Suprapubic skin (tissue), 4 donors: ENCODE data around the gene BCAT1. TPM values are rescaled to one million over a fixed set of nuclear protein-coding genes. Genes with fewer than 3 reads are reported as not detected.
"Not testable (repeated sequence)": the region's sequence is repeated elsewhere in the genome, so short reads cannot be mapped to it uniquely, and the experiment has no call there.

Source experiments
- DNase-seq, 2 donors: peaks; one replicate each; pipeline ENCODE4 v3.0.0-alpha.2; 2019; ENCODE audit warnings: low spot score in 2 of 2
- H3K27ac ChIP-seq: fragments of 200-600 bp; sonication (generic); one replicate; pipeline ENCODE4 v1.5.1; 2019
- H3K27me3 ChIP-seq: fragments of 200-600 bp; sonication (generic); one replicate; pipeline ENCODE4 v1.5.1; 2019
- H3K36me3 ChIP-seq: fragments of 200-600 bp; sonication (generic); one replicate; pipeline ENCODE4 v1.5.1; 2019
- H3K4me1 ChIP-seq: fragments of 200-600 bp; sonication (generic); one replicate; pipeline ENCODE4 v1.5.1; 2019
- H3K4me3 ChIP-seq: fragments of 200-600 bp; sonication (generic); one replicate; pipeline ENCODE4 v1.5.1; 2019; ENCODE audit warnings: mild to moderate bottlenecking
- H3K9me3 ChIP-seq: fragments of 200-600 bp; sonication (generic); one replicate; pipeline ENCODE4 v1.5.1; 2019
- EP300 ChIP-seq: sonication (generic); formaldehyde crosslinking; IDR thresholded peaks from one replicate; pipeline ENCODE4 v1.6.1; 2017; ENCODE audit warnings: antibody characterized with exemption
- POLR2A ChIP-seq, 2 donors: fragments of 450-650 bp; IDR thresholded peaks; one replicate each; pipeline ENCODE4 v1.6.1; 2017; ENCODE audit warnings: antibody characterized with exemption in 2 of 2, mild to moderate bottlenecking in 2 of 2, moderate library complexity in 2 of 2
- POLR2AphosphoS5 ChIP-seq, 3 donors: sonication (generic); formaldehyde crosslinking; IDR thresholded peaks; one replicate each; pipeline ENCODE4 v1.6.1; 2017; ENCODE audit warnings: antibody characterized with exemption in 3 of 3
- WGBS: methylation state at CpG from one replicate; pipeline ENCODE4 v1.1.5; 2018; 5-methylcytosine and 5-hydroxymethylcytosine counted together
- total RNA-seq, 4 donors: library from RNA; depleted of rRNA; stranded (reverse); fragments of >200 nt; gene quantifications; one replicate each; pipeline ENCODE4 v1.1.0, GENCODE V29; 2016
- TF ChIP-seq, protein P1 (sequence below), 2 donors: fragments of 200-600 bp in 1 of 2; fragments of 450-650 bp in 1 of 2; sonication (generic) in 1 of 2; IDR thresholded peaks; one replicate each; pipeline ENCODE4 v1.5.1; 2016 to 2019; ENCODE audit warnings: antibody characterized with exemption in 2 of 2, mild to moderate bottlenecking in 1 of 2, moderate library complexity in 1 of 2

Gene BCAT1
- total RNA-seq, 4 donors from 2014 or later, result 0.68 to 2.9 (median 1.5) TPM

DNA sequence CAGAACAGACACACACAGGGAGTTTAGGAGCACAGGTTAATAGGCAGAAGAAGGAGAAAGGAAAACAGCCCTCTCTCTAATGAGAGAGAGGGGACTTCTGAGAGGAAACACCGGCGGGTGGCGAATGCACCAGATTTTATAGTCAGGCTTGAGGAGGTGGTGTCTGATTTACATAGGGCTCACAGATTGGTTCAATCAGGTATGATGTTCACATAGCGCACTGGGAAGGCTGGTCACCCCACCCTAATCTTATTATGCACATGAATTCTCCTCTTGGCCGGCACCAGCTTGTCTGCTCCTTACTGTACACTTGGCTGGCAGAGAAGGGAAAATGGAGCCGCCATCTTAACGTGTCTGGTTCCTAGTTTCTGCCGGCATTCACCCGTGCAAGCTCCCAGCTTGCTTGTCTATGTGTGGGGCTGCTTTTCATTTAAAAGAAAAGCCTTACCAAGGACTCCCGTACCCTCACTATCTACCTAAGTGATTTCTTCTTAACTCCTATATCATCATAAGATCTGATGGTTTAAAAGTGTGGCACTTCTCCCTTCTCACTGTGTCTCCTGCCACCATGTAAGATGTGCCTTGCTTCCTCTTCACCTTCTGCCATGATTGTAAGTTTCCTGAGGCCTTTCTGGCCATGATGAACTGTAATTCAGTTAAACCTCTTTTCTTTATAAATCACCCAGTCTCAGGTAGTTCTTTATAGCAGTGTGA lies 15.1 kb downstream of the BCAT1 start:
- WGBS, result 89% methylated on average over 10 of the region's 10 CpGs
- no peaks in the 10 kb centered on the region for H3K4me1 ChIP-seq
- H3K27ac ChIP-seq, result no peak overlapping the region
- DNase-seq, result no peak
- H3K27me3 ChIP-seq, result peaks cover 5% of the 10 kb centered on the region
- no peak for TF ChIP-seq POLR2A (IDR thresholded peaks at IDR 0.05)
- no peak for TF ChIP-seq EP300
- TF ChIP-seq, protein P1, sequence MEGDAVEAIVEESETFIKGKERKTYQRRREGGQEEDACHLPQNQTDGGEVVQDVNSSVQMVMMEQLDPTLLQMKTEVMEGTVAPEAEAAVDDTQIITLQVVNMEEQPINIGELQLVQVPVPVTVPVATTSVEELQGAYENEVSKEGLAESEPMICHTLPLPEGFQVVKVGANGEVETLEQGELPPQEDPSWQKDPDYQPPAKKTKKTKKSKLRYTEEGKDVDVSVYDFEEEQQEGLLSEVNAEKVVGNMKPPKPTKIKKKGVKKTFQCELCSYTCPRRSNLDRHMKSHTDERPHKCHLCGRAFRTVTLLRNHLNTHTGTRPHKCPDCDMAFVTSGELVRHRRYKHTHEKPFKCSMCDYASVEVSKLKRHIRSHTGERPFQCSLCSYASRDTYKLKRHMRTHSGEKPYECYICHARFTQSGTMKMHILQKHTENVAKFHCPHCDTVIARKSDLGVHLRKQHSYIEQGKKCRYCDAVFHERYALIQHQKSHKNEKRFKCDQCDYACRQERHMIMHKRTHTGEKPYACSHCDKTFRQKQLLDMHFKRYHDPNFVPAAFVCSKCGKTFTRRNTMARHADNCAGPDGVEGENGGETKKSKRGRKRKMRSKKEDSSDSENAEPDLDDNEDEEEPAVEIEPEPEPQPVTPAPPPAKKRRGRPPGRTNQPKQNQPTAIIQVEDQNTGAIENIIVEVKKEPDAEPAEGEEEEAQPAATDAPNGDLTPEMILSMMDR (IDR thresholded peaks at IDR 0.05), result no peak
- TF ChIP-seq POLR2AphosphoS5 (IDR thresholded peaks at IDR 0.05), result no peak
- H3K36me3 ChIP-seq, result no peaks in the 10 kb centered on the region
- H3K9me3 ChIP-seq, result no peaks in the 10 kb centered on the region
- H3K4me3 ChIP-seq, result no peak overlapping the region

GRCh38 chr12:24931666-24932405 lies 17.1 kb downstream of the BCAT1 start:
- Histone ChIP-seq H3K36me3 (no peaks in the 10 kb centered on the region), H3K4me3 (no peak overlapping the region), H3K9me3 (no peaks in the 10 kb centered on the region), H3K27me3 (no peaks in the 10 kb centered on the region), H3K4me1 (no peaks in the 10 kb centered on the region), H3K27ac (no peak overlapping the region)
- no peak for DNase-seq
- WGBS, result 63% methylated on average over 4 of the region's 4 CpGs
- TF ChIP-seq POLR2AphosphoS5 (IDR thresholded peaks at IDR 0.05), result no peak
- TF ChIP-seq EP300, result no peak
- no peak for TF ChIP-seq POLR2A (IDR thresholded peaks at IDR 0.05)
- TF ChIP-seq, protein P1 (IDR thresholded peaks at IDR 0.05), result no peak

- Histone ChIP-seq H3K9me3 (no peaks in the 10 kb centered on the region), H3K27me3 (no peaks in the 10 kb centered on the region), H3K4me1 (no peaks in the 10 kb centered on the region), H3K4me3 (no peak overlapping the region), H3K27ac (no peak overlapping the region), H3K36me3 (no peaks in the 10 kb centered on the region)
- TF ChIP-seq, protein P1 (IDR thresholded peaks at IDR 0.05), result no peak
- TF ChIP-seq POLR2AphosphoS5 (IDR thresholded peaks at IDR 0.05) (no peak), EP300 (no peak), POLR2A (IDR thresholded peaks at IDR 0.05) (no peak)
- no peak for DNase-seq
- 66% methylated on average over 2 of the region's 2 CpGs for WGBS
Measured at GRCh38 chr12:24929953-24930352, 18.9 kb downstream of the BCAT1 start.

GRCh38 chr12:24928533-24929306 lies 20.2 kb downstream of the BCAT1 start:
- H3K4me3 ChIP-seq, DNase-seq, H3K4me1 ChIP-seq, H3K36me3 ChIP-seq, H3K9me3 ChIP-seq, H3K27me3 ChIP-seq, H3K27ac ChIP-seq: not testable (repeated sequence)
- WGBS, result 87% methylated on average over 13 of the region's 13 CpGs

DNA sequence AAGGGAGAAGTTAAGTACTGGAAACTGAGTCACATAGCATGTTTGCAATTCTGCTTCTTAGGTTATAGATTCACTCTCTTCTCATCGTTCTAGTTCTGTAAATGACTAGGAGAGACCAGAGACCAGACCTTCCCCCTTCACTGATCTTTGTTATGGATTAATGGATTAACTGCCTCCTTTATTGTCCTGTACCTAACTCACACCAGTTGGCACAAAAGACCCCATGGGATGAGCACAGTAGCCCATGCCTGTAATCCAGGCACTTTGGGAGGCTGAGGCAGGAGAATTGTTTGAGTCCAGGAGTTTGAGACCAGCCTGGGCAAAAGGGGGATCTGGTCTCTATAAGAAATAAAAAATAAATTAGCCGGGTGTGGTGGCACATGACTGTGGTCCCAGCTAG lies 20.8 kb downstream of the BCAT1 start:
- Histone ChIP-seq H3K4me3 (no peak overlapping the region), H3K9me3 (no peaks in the 10 kb centered on the region), H3K27ac (no peak overlapping the region), H3K4me1 (no peaks in the 10 kb centered on the region), H3K36me3 (no peaks in the 10 kb centered on the region), H3K27me3 (no peaks in the 10 kb centered on the region)
- TF ChIP-seq, protein P1 (IDR thresholded peaks at IDR 0.05), result no peak
- TF ChIP-seq EP300 (no peak), POLR2A (IDR thresholded peaks at IDR 0.05) (no peak), POLR2AphosphoS5 (IDR thresholded peaks at IDR 0.05) (no peak)
- 82% methylated on average over 2 of the region's 2 CpGs for WGBS
- no peak for DNase-seq

GRCh38 chr12:24926080-24926479 lies 22.8 kb downstream of the BCAT1 start:
- 86% methylated on average over 2 of the region's 24 CpGs for WGBS

More at GRCh38 chr12:24926080-24926479, 22.8 kb downstream of the BCAT1 start:
- H3K4me3 ChIP-seq, H3K27me3 ChIP-seq, H3K36me3 ChIP-seq, H3K27ac ChIP-seq, DNase-seq, H3K9me3 ChIP-seq, H3K4me1 ChIP-seq: not testable (repeated sequence)
